BE2C (cell line): ENCODE results near the gene UGT1A6.

ENCODE experiments used
- DNase-seq: peaks from one replicate; pipeline ENCODE4 v3.0.0-alpha.2; 2020
- H3K27me3 ChIP-seq: fragments of 250-450 bp; sonication (Bioruptor Pico); 2 replicates; pipeline ENCODE4 v1.5.1; 2020; ENCODE audit warnings: mild to moderate bottlenecking
- H3K36me3 ChIP-seq: fragments of 250-450 bp; sonication (Bioruptor Pico); 2 replicates; pipeline ENCODE4 v1.5.1; 2020; ENCODE audit warnings: mild to moderate bottlenecking
- H3K4me1 ChIP-seq: fragments of 250-450 bp; sonication (Bioruptor Pico); 2 replicates; pipeline ENCODE4 v1.5.1; 2020
- H3K4me3 ChIP-seq: 2 replicates; pipeline ENCODE4 v1.5.1; 2011; ENCODE audit warnings: low read depth, low read length
- H3K9me3 ChIP-seq: fragments of 250-450 bp; sonication (Bioruptor Pico); 2 replicates; pipeline ENCODE4 v1.5.1; 2020
- CTCF ChIP-seq: IDR thresholded peaks from 2 replicates; pipeline ENCODE4 v1.5.1; 2012; ENCODE audit warnings: mild to moderate bottlenecking, low read depth, low read length

Gene UGT1A6

DNA sequence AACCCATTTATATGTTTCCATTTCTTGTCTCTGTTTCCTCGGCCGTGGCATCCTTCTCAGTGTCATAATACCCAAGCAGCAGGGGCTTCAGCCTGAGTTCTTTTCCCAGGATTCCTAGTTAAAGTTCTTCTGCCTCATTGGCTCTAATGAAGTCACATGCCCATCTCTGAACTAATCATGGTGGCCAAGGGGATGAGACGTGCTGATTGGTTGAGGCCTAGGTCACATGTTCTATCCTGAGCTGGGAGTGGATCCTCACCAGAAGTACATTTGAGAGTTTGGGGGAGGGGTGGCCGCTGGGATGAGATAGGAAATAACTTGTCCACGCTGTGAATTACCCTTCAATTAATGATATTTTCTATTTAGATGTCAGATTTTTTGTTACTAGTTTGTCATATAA is 16.3 kb downstream of the UGT1A6 start:
- no peak overlapping the region for H3K4me3 ChIP-seq
- H3K4me1 ChIP-seq: no peaks in the 10 kb centered on the region
- no peaks in the 10 kb centered on the region for H3K36me3 ChIP-seq
- H3K9me3 ChIP-seq: no peaks in the 10 kb centered on the region
- no peak for TF ChIP-seq CTCF
- peak; percentile 39 for DNase-seq
- no peaks in the 10 kb centered on the region; the same call in 1 of the 2 replicates for H3K27me3 ChIP-seq

GRCh38 chr2:233711312-233712008 is 18.8 kb downstream of the UGT1A6 start:
- H3K36me3 ChIP-seq: no peaks in the 10 kb centered on the region
- no peaks in the 10 kb centered on the region for H3K4me1 ChIP-seq
- peaks cover 3% of the 10 kb centered on the region; the same call in 1 of the 2 replicates for H3K27me3 ChIP-seq
- H3K4me3 ChIP-seq: no peak overlapping the region
- peak; percentile 88 for DNase-seq
- TF ChIP-seq CTCF: peak; percentile 96
- H3K9me3 ChIP-seq: no peaks in the 10 kb centered on the region

DNA sequence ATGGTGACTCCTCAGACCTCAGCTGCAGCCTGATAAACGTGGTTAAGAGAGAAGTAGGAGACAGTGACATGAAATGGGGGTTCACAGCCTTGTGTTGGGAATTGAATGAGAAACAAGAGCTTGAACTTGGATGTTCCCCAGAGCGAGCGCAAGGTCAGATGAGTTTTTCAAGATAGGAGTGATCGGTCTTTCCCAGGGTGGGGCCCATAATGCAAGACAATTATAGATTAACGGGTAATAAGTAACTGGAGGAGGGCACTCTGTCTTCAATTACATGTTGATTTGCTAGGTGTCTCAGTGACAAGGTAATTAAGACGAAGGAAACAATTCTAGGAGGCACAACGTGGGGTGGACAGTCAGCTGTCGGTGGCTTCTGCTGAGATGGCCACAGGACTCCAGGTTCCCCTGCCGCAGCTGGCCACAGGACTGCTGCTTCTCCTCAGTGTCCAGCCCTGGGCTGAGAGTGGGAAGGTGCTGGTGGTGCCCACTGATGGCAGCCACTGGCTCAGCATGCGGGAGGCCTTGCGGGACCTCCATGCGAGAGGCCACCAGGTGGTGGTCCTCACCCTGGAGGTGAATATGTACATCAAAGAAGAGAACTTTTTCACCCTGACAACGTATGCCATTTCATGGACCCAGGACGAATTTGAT is 20.0 kb downstream of the UGT1A6 start, which contains the start of gene UGT1A5:
TSS of gene UGT1A5 (plus strand) at position 297 of the 651 bp plus-strand sequence. CDS start at position 382, 85 bp downstream.
- Histone ChIP-seq H3K36me3 (no peaks in the 10 kb centered on the region), H3K4me3 (no peak within 1 kb of the TSS)
- DNase-seq: no peak

GRCh38 chr2:233713262-233713615 is 20.5 kb downstream of the UGT1A6 start:
- H3K4me3 ChIP-seq: no peak overlapping the region
- DNase-seq: no peak
- no peaks in the 10 kb centered on the region for H3K9me3 ChIP-seq
- no peak for TF ChIP-seq CTCF
- H3K27me3 ChIP-seq: peaks cover 7% of the 10 kb centered on the region; the same call in 1 of the 2 replicates
- no peaks in the 10 kb centered on the region for H3K4me1 ChIP-seq
- H3K36me3 ChIP-seq: no peaks in the 10 kb centered on the region

More for the DNA sequence above, 20.0 kb downstream of the UGT1A6 start, which contains the start of gene UGT1A5:
- no peak for TF ChIP-seq CTCF
- no peaks in the 10 kb centered on the region for H3K4me1 ChIP-seq
- peaks cover 7% of the 10 kb centered on the region; the same call in 1 of the 2 replicates for H3K27me3 ChIP-seq
- no peaks in the 10 kb centered on the region for H3K9me3 ChIP-seq

DNA sequence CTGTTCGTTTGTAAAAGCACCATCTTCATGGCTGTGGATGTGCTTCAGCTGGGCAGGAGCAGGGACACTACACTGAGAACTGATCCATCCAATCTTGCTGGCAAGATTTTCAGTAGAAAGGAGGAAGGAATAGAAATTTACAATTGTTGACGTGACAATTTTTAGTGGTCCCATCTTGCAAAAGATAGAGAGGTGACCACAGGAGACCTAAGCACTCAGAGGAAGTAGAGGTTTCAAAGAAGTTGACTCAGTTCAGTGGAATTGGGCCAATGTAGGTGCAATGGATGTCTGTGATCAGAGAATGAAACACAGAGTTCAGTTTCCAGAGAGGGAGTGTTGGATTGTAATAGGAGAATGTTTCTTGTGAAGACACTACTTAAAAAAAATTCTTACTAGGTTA is 21.4 kb downstream of the UGT1A6 start:
- Histone ChIP-seq H3K27me3 (peaks cover 7% of the 10 kb centered on the region; the same call in 1 of the 2 replicates), H3K4me3 (no peak overlapping the region), H3K4me1 (no peaks in the 10 kb centered on the region), H3K36me3 (no peaks in the 10 kb centered on the region), H3K9me3 (no peaks in the 10 kb centered on the region)
- TF ChIP-seq CTCF: no peak
- no peak for DNase-seq

DNA sequence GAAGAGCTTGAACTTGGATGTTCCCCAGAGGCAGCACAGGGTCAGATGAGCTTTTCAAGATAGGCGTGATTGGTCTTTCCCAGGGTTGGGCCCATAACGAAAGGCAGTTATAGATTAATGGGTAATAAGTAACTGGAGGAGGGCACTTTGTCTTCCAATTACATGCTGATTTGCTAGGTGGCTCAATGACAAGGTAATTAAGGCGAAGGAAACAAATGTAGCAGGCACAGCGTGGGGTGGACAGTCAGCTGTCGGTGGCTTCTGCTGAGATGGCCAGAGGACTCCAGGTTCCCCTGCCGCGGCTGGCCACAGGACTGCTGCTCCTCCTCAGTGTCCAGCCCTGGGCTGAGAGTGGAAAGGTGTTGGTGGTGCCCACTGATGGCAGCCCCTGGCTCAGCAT is 25.9 kb downstream of the UGT1A6 start, which contains the start of gene UGT1A4:
TSS of gene UGT1A4 (plus strand) at position 185 of the 400 bp plus-strand sequence. CDS start at position 270, 85 bp downstream.
- no peak for DNase-seq
- Histone ChIP-seq H3K4me1 (no peaks in the 10 kb centered on the region; the same call in 1 of the 2 replicates), H3K36me3 (no peaks in the 10 kb centered on the region), H3K9me3 (no peaks in the 10 kb centered on the region), H3K27me3 (peaks cover 14% of the 10 kb centered on the region), H3K4me3 (no peak within 1 kb of the TSS)
- no peak for TF ChIP-seq CTCF
